Activated naive CD8-positive, alpha-beta T cell treated with anti-CD3 and anti-CD28 coated beads for 36 hours (primary cell): ENCODE data around the gene KIZ. TPM values are rescaled to one million over a fixed set of nuclear protein-coding genes. Genes with fewer than 3 reads are reported as not detected.
A peak's percentile ranks its signal among the peaks of the same experiment; 100 is the strongest.

Source experiments
- DNase-seq: peaks from one replicate; pipeline ENCODE4 v3.0.0; 2021
- H3K27ac Mint-ChIP-seq: one replicate; pipeline ENCODE4 v1.8.0; 2022; ENCODE audit warnings: mild to moderate bottlenecking, moderate library complexity, mixed read lengths
- H3K27me3 Mint-ChIP-seq: one replicate; pipeline ENCODE4 v1.8.0; 2022; ENCODE audit warnings: mild to moderate bottlenecking, mixed read lengths
- H3K36me3 Mint-ChIP-seq: one replicate; pipeline ENCODE4 v1.8.0; 2021; ENCODE audit warnings: mild to moderate bottlenecking, mixed read lengths
- H3K4me1 Mint-ChIP-seq: one replicate; pipeline ENCODE4 v1.8.0; 2021; ENCODE audit warnings: mixed read lengths
- H3K4me3 Mint-ChIP-seq: one replicate; pipeline ENCODE4 v1.8.0; 2022; ENCODE audit warnings: mild to moderate bottlenecking, moderate library complexity, mixed read lengths
- H3K9me3 Mint-ChIP-seq: one replicate; pipeline ENCODE4 v1.8.0; 2022; ENCODE audit warnings: mixed read lengths
- total RNA-seq, 2 experiments: library from RNA; stranded (reverse); gene quantifications; one replicate each; pipeline ENCODE4 v1.2.3, GENCODE V29; 2021

Gene KIZ
- total RNA-seq, 2 experiments from 2014 or later = 9.6 to 15.7 TPM

- Mint-ChIP-seq H3K36me3 (peaks cover 20% of the 10 kb centered on the region), H3K9me3 (peaks cover 8% of the 10 kb centered on the region), H3K4me1 (peaks cover 8% of the 10 kb centered on the region), H3K27me3 (no peaks in the 10 kb centered on the region), H3K4me3 (no peak overlapping the region), H3K27ac (no peak overlapping the region)
- no peak for DNase-seq
These were observed 46.7 kb downstream of the KIZ start for GRCh38 chr20:21172626-21173025.

DNA sequence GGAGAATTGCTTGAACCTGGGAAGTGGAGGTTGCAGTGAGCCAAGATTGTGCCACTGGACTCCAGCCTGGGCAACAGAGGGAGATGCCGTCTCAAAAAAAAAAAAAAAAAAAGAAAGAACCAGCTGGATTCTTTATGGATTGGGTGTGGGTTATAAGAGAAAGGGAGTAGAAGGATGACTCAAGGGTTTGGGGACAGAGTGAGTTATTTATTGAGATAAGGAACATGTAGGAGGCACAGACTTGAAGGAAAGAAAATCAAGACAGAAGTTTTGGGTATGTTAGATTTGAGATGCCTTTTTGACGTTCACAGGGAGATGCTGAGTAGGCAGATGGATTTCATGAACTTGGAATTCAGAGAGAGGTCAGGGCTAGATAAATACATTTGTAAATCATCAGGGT is 47.6 kb downstream of the KIZ start:
- Mint-ChIP-seq H3K9me3 (peaks cover 11% of the 10 kb centered on the region), H3K27me3 (no peaks in the 10 kb centered on the region), H3K4me3 (no peak overlapping the region), H3K36me3 (peaks cover 15% of the 10 kb centered on the region), H3K4me1 (peaks cover 8% of the 10 kb centered on the region), H3K27ac (no peak overlapping the region)
- no peak for DNase-seq

GRCh38 chr20:21174516-21175239 is 48.8 kb downstream of the KIZ start:
- Mint-ChIP-seq H3K9me3 (peaks cover 10% of the 10 kb centered on the region), H3K27ac (no peak overlapping the region), H3K4me3 (no peak overlapping the region), H3K27me3 (no peaks in the 10 kb centered on the region), H3K36me3 (peaks cover 14% of the 10 kb centered on the region), H3K4me1 (peaks cover 8% of the 10 kb centered on the region)
- DNase-seq = no peak

GRCh38 chr20:21175433-21175832 is 49.6 kb downstream of the KIZ start:
- H3K4me3 Mint-ChIP-seq = no peak overlapping the region
- no peak overlapping the region for H3K27ac Mint-ChIP-seq
- DNase-seq = peak; percentile 4
- H3K9me3 Mint-ChIP-seq = peaks cover 10% of the 10 kb centered on the region
- H3K36me3 Mint-ChIP-seq = peaks cover 11% of the 10 kb centered on the region
- H3K4me1 Mint-ChIP-seq = peaks cover 8% of the 10 kb centered on the region
- no peaks in the 10 kb centered on the region for H3K27me3 Mint-ChIP-seq

GRCh38 chr20:21177767-21178166 is 51.9 kb downstream of the KIZ start:
- H3K27me3 Mint-ChIP-seq = no peaks in the 10 kb centered on the region
- peaks cover 5% of the 10 kb centered on the region for H3K36me3 Mint-ChIP-seq
- no peak overlapping the region for H3K4me3 Mint-ChIP-seq
- H3K27ac Mint-ChIP-seq = no peak overlapping the region
- peaks cover 8% of the 10 kb centered on the region for H3K4me1 Mint-ChIP-seq
- H3K9me3 Mint-ChIP-seq = peaks cover 7% of the 10 kb centered on the region
- no peak for DNase-seq

DNA sequence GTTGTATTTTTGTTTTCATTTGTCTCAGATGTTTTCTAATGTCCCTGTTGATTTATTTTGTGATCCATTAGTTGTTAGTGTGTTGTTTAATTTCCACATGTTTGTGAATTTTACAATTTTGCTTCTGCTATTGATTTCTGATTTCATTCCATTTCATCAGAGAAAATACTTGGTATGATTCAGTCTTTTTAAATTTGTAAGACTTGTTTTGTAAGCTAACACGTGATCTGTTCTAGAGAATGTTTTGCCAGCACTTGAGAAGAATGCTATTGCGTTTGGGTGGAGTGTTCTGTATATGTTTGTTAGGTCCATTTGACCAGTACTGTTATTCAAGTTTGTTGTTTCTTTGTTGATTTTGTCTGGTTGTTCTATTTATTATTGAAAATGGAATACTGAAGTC is 53.9 kb downstream of the KIZ start:
- no peak for DNase-seq
- Mint-ChIP-seq H3K36me3 (peaks cover 5% of the 10 kb centered on the region), H3K9me3 (peaks cover 7% of the 10 kb centered on the region), H3K27ac (no peak overlapping the region), H3K4me1 (peaks cover 8% of the 10 kb centered on the region), H3K27me3 (no peaks in the 10 kb centered on the region), H3K4me3 (no peak overlapping the region)

- no peak for DNase-seq
- Mint-ChIP-seq H3K4me1 (peaks cover 6% of the 10 kb centered on the region), H3K36me3 (peaks cover 5% of the 10 kb centered on the region), H3K4me3 (no peak overlapping the region), H3K27ac (no peak overlapping the region), H3K9me3 (peaks cover 7% of the 10 kb centered on the region), H3K27me3 (no peaks in the 10 kb centered on the region)
These were observed 54.4 kb downstream of the KIZ start for GRCh38 chr20:21180248-21180647.

- H3K4me1 Mint-ChIP-seq = no peaks in the 10 kb centered on the region
- peaks cover 7% of the 10 kb centered on the region for H3K9me3 Mint-ChIP-seq
- no peak overlapping the region for H3K27ac Mint-ChIP-seq
- no peak overlapping the region for H3K4me3 Mint-ChIP-seq
- H3K27me3 Mint-ChIP-seq = no peaks in the 10 kb centered on the region
- peaks cover 5% of the 10 kb centered on the region for H3K36me3 Mint-ChIP-seq
- no peak for DNase-seq
These were observed 55.1 kb downstream of the KIZ start for GRCh38 chr20:21181028-21181427.

GRCh38 chr20:21182832-21183563 is 57.1 kb downstream of the KIZ start:
- Mint-ChIP-seq H3K4me3 (no peak overlapping the region), H3K36me3 (peaks cover 5% of the 10 kb centered on the region), H3K9me3 (no peaks in the 10 kb centered on the region), H3K4me1 (no peaks in the 10 kb centered on the region), H3K27me3 (no peaks in the 10 kb centered on the region), H3K27ac (no peak overlapping the region)
- DNase-seq = no peak

DNA sequence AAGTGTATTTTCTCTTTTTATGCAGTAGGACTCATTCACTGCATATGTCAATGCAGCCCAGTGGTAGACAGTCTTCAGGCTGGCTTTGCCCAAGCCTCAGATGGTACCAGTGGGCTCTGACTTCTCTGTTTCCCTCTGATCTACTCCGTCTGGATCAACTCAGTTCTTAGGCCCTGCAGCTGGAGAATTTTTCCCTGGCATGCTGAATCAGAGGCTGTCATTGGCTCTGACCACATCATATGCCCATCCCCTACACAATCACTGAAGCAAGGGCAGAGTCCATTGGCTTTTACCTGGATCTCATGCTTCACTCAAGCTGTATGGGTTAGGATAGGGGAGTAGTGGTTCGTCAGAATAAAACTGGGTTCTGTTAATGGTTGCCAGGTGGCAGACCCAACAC is 57.8 kb downstream of the KIZ start:
- peaks cover 6% of the 10 kb centered on the region for H3K36me3 Mint-ChIP-seq
- DNase-seq = no peak
- no peaks in the 10 kb centered on the region for H3K27me3 Mint-ChIP-seq
- H3K4me1 Mint-ChIP-seq = no peaks in the 10 kb centered on the region
- H3K9me3 Mint-ChIP-seq = no peaks in the 10 kb centered on the region
- no peak overlapping the region for H3K27ac Mint-ChIP-seq
- H3K4me3 Mint-ChIP-seq = no peak overlapping the region

- no peak for DNase-seq
- Mint-ChIP-seq H3K36me3 (peaks cover 6% of the 10 kb centered on the region), H3K4me3 (no peak overlapping the region), H3K27ac (no peak overlapping the region), H3K9me3 (no peaks in the 10 kb centered on the region), H3K4me1 (no peaks in the 10 kb centered on the region), H3K27me3 (no peaks in the 10 kb centered on the region)
These were observed 58.9 kb downstream of the KIZ start for GRCh38 chr20:21184819-21185218.

DNA sequence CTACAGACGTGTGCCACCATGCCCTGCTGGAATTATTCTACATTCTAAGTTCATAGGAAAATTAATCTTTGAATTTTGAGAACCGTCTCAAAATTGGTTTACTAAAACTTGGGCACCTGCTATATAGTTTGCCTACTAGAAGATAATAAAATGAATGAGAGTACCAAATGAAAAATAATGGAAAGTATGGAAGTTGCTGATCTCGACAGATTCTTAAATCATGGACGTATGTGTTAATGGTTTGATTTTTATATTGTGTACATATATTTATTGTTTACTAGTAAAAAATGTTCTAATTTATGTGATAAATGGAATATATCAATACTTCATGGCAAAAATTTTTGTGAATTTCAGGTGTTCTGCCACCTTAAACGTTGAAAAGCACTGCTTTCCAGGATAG is 60.0 kb downstream of the KIZ start:
- DNase-seq = no peak
- no peak overlapping the region for H3K27ac Mint-ChIP-seq
- H3K9me3 Mint-ChIP-seq = no peaks in the 10 kb centered on the region
- H3K36me3 Mint-ChIP-seq = peaks cover 6% of the 10 kb centered on the region
- H3K4me3 Mint-ChIP-seq = no peak overlapping the region
- no peaks in the 10 kb centered on the region for H3K27me3 Mint-ChIP-seq
- no peaks in the 10 kb centered on the region for H3K4me1 Mint-ChIP-seq

GRCh38 chr20:21189761-21190523 is 64.1 kb downstream of the KIZ start:
- Mint-ChIP-seq H3K27me3 (no peaks in the 10 kb centered on the region), H3K27ac (no peak overlapping the region), H3K4me1 (no peaks in the 10 kb centered on the region), H3K36me3 (peaks cover 6% of the 10 kb centered on the region), H3K4me3 (no peak overlapping the region), H3K9me3 (no peaks in the 10 kb centered on the region)
- no peak for DNase-seq

- Mint-ChIP-seq H3K9me3 (no peaks in the 10 kb centered on the region), H3K4me1 (no peaks in the 10 kb centered on the region), H3K36me3 (peaks cover 6% of the 10 kb centered on the region), H3K27me3 (no peaks in the 10 kb centered on the region), H3K27ac (no peak overlapping the region), H3K4me3 (no peak overlapping the region)
- DNase-seq = no peak
These were observed 65.0 kb downstream of the KIZ start for GRCh38 chr20:21190869-21191268.

- no peak for DNase-seq
- Mint-ChIP-seq H3K4me1 (no peaks in the 10 kb centered on the region), H3K4me3 (no peak overlapping the region), H3K36me3 (peaks cover 3% of the 10 kb centered on the region), H3K27ac (no peak overlapping the region), H3K9me3 (no peaks in the 10 kb centered on the region), H3K27me3 (no peaks in the 10 kb centered on the region)
These were observed 66.0 kb downstream of the KIZ start for GRCh38 chr20:21191839-21192238.
